GM21717 (cell line): ENCODE measurements around the gene MICU1.
"Not testable (repeated sequence)": the region's sequence is repeated elsewhere in the genome, so short reads cannot be mapped to it uniquely, and the experiment has no call there.

Experiments
- ATAC-seq: cut with Tn5 transposase; IDR thresholded peaks from one replicate; pipeline ENCODE4 v1.9.1; 2021; ENCODE audit warnings: mild to moderate bottlenecking, moderate library complexity; ENCODE audit not compliant: unreplicated experiment

The MICU1 gene

GRCh38 chr10:72625608-72626443 is at the start of gene MICU1:
TSS of gene MICU1 (minus strand) at chr10:72626079. CDS start at chr10:72566793, 59,286 bp downstream.
- ATAC-seq: peak; percentile 91

- not testable (repeated sequence) for ATAC-seq
Observed at GRCh38 chr10:72674174-72674573, 48.3 kb upstream of the MICU1 start.

- no peak for ATAC-seq
Observed at GRCh38 chr10:72673280-72673679, 47.4 kb upstream of the MICU1 start.

DNA sequence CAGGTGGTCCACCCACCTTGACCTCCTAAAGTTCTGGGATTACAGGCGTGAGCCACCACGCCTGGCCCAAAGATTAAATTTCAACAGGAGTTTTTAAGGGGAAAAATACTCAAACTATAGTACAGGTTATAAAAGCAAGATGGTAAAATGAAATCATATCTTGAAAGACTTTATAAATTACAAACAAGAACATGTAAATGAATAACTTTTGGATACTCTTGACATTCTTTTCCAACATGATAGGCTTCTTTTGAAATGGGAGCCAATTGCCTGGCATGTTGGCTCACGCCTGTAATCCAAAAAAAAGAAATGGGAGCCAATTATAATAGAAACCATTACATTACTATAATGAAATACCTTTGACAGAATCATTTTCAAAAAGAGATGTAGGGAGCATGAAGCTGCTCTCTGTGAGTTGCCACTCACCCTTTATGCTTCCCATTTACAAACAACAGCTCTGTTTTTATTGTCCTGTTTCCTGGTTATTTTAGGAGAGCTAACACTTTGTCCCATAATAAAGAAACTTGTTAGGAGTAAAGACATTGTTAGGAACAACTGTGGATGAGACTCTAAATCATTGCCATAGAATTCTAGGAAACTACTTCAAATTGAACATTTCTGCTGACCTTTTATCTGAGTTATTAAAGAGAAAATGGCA is 41.5 kb upstream of the MICU1 start:
- no peak for ATAC-seq

DNA sequence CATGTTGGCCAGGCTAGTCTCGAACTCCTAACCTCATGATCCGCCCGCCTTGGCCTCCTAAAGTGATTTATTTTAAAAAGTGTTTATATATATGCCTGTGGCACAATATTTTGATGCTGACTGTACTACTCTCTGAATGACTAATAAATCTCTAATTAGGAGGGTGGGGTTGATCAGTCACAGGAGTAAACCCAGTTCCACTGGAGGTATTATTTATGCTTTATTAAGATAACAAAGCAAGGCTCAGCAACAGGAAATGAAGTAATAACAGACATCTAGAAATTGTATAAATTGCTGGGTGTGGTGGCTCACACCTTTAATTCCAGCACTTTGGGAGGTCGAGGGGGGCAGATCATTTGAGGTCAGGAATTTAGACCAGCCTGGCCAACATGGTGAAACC is 40.0 kb upstream of the MICU1 start:
- ATAC-seq: no peak

GRCh38 chr10:72663971-72664370 is 38.1 kb upstream of the MICU1 start:
- no peak for ATAC-seq

- no peak for ATAC-seq
Observed at GRCh38 chr10:72661431-72661830, 35.6 kb upstream of the MICU1 start.

DNA sequence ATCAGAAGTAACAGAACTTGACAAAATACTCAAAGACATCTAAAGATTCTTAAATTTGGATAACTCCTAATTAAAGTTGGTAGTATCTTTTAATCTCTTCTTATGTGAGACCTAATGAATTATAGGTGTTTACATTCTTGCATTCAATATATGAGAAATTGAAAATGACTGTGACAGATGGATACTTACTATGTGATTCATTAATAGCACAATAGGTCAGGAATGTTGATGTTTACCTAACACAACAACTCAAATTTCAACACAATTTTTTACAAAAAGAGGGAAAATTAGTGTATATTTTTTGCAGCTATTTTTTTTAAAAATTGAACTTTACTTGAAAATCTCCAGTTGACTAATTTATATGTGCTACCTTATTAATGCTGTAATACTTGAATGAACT is 34.3 kb upstream of the MICU1 start:
- no peak for ATAC-seq

DNA sequence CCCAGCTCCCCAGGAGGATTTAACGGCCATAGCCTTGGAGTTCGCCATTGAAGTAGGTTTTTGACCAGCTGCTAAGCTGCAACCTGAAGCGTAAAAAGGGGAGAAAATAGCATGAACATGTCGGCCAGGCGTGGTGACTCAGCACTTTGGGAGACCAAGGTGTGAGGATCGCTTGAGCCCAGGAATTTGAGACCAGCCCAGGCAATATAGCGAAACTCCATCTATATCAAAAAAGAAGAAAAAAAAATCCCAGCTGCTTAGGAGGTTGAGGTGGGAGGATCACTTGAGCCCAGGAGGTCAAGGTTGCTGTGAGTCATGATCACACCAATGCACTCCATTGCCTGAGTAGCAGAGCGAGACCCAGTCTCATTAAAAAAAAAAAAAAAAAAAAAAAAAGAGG is 33.8 kb upstream of the MICU1 start:
- ATAC-seq: no peak

GRCh38 chr10:72658696-72659400 is 33.0 kb upstream of the MICU1 start:
- ATAC-seq: no peak

DNA sequence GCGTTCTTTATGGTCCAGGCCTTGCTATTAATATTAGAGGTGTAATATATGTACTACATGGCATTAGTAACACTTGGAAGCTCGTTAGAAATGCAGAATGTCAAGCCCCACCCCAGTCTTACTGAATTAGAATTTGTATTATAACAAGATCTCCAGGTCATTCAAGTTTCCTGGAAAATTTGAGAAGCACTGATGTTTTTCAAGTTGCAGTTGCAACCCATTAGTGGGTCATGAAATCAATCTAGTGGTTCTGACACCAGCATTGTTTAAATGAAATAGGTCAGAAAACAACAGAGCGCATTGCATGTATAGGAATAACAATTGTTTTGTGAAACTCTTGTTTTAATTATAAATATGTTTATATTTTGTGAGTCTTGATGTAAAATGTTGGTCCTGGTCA is 28.8 kb upstream of the MICU1 start:
- ATAC-seq: no peak

DNA sequence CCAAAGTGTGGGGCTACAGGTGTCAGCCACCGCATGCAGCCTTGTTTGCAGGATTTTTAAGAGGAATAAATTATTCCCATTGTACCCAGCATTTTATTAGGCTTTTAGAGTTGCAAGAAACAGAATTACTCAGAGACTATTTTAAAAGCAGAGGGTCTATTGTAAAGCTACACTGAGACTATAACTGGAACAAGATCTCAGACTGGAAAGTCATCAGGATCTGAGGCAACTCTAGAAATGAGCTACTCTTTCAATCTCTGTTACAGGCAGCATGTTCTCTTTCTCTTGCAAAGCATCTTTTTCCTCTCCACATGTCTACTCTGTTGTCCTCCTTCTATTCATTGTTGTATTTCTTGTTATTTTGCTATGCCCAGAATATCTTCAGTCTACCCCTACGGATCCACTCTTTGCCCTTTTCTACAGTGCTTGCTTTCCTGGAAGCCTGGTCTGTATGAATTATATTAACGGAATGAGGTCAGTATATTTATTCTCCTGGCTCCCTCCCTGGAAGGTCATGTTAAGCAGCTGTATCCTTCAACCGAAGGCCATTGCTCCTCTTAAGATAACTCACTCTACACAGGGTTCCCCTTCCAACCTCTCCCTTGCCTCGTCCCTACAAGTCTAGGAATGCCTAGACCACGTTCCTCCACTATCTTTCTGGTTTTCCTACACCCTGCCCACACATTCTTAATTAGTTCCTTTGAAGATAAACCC is 27.7 kb upstream of the MICU1 start:
- ATAC-seq: no peak

DNA sequence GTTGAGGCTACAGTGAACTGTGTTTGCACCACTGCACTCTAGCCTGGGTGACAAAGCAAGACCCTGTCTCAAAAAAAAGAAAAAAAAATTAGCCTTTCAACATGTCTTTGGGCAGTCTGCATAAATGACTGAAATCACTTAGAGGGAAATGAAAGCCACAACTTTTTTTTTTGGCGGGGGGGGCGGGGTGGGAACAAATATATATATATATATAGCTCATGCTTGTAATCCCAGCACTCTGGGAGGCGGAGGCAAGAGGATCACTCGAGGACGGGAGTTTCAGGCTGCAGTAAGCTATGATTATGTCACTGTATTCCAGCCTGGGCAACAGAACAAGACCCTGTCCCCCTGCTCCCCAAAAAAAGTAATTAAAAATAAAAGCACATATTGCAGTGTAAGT is 23.4 kb upstream of the MICU1 start:
- no peak for ATAC-seq

DNA sequence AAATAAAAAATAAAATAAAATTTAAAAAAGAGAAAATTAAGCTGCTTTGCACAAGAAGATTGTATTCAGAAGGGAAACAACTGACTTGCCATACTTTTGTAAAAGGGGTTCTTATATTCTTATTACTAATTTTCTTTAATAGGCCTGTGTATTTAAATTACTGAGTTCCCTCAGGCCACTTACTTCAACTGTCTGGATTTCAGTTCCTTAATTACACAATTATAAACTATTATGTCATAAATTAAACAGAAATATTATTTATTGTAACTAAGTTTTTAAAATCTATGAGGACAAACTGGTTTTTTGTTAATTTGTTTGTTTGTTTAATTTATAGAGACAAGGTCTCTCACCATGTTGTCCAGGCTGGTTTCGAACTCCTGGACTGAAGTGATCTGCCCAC is 22.4 kb upstream of the MICU1 start:
- no peak for ATAC-seq

DNA sequence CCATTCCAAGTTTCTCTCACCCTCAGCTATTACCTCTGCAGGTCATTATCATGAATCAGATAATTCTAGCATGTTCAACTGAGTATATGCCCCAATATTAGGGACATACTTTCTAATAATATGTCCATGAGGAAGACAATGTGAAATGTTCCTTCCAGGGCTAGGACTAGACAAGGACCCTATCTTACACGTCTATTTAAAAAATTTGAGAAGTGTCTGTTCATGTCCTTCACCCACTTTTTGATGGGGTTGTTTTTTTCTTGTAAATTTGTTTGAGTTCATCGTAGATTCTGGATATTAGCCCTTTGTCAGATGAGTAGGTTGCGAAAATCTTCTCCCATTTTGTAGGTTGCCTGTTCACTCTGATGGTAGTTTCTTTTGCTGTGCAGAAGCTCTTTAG is 21.1 kb upstream of the MICU1 start:
- ATAC-seq: not testable (repeated sequence)

DNA sequence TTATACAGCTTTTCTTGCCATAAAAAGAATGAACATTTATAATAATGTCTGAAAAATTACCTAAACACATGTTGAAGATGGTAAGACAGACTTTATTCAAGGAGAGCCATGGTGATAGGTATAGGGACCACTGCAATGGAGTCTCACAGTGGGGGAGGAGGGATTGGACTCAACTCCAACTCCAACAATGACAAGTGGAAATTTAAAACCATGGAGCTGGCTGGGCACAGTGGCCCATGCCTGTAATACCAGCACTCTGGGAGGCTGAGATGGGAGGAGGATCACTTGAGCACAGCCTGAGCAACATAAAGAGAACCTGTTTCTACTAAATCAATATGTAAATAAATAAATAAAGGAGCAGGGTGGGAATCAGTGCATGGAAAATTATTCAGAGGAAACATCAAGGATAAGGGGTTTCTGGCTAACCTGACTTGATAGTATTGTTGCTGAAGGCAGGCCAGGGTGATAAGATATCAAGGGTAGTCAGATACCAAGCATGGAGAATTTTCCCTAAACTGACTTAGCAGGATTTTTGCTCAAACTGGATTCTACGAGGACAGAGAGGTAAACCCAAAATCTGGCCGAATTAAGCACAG is 19.5 kb upstream of the MICU1 start:
- ATAC-seq: no peak

GRCh38 chr10:72642318-72642717 is 16.4 kb upstream of the MICU1 start:
- no peak for ATAC-seq

DNA sequence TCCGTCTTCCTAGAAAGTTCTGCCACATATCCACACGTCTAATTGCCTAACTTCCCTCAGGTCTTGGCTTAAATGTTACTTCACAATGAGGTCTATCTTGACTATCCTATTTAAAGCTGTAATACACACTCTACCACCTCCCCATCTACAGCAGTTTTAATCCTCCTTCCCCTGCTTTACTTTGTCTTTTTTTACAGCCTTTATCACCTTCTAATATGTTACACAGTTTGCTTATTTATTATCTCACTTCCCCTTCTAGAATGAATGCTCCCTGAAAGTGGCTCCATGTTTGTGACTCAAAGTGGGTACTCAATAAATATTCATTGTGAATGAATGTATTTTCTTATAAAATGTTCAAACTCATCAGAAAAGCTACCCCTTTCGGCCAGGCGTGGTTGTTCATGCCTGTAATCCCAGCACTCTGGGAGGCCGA is 13.6 kb upstream of the MICU1 start:
- ATAC-seq: no peak

- ATAC-seq: no peak
Observed at GRCh38 chr10:72638586-72639440, 12.9 kb upstream of the MICU1 start.

DNA sequence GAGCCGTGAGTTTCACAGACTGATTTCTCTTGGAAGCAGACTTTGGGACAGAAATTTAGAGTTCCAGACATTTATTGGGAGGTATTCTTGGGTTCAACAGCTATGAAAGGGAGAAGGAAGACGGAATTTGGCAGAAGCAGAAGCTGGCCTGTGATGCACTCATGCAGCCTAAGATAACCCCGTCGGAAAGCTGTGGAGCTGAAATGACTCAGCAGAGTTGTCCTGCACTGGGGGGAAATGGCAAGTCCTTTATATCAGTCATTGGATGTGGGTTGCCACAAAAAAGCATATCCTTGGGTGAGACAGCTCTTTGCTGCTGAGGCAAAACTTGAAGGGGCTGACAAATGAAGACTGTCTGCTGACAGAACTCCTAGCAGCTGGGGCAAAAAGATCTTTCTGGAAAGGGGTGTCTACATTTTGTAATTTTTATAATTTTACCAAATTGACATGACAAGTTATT is 11.5 kb upstream of the MICU1 start:
- ATAC-seq: no peak
